Cerebellar nuclear complex (tissue), 1 donor: Measurements from ENCODE around the gene EPHB2.

ENCODE experiments used
- DNase-seq, 2 experiments: peaks; one replicate each; lab custom pipeline; 2025; lab: John Stamatoyannopoulos, UW

The EPHB2 gene

DNA sequence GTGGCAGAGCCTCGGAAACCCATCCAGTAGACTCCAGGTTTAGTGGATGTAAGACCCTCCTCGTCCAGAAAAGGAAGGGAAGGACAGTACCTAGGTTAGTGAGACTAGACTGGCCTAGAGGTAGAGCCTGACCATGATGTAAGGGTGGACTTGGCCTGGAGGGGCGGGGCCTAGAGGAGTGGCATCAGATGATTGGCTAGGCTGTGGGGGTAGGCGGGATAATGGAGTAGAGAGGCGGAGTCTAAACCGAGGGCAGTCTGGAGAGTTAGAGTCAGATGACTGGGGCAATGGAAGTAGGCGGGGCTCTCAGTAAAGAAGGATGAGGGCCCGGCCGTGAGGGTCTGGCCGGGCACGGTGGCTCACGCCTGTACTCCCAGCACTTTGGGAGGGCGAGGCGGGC is 70.1 kb downstream of the EPHB2 start:
- no peak for DNase-seq

DNA sequence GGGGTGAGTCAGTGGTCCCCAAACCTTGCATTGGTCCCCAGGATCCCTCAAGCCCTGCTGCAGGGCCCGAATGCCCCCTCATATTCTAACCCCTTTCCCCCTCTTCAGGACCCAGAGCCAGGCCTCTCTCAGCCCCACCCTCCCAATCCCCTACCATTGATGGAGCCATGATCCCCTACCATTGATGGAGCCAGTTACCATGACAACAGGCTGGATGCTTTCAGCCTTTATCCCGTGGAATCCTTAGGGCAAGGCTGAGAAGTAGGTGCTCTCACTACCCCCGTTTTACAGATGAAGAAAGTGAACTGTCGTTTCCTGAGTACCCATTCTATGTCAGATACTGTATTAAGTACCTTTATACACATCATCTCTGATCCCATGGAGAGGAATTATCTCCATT is 70.8 kb downstream of the EPHB2 start:
- no peak for DNase-seq

DNA sequence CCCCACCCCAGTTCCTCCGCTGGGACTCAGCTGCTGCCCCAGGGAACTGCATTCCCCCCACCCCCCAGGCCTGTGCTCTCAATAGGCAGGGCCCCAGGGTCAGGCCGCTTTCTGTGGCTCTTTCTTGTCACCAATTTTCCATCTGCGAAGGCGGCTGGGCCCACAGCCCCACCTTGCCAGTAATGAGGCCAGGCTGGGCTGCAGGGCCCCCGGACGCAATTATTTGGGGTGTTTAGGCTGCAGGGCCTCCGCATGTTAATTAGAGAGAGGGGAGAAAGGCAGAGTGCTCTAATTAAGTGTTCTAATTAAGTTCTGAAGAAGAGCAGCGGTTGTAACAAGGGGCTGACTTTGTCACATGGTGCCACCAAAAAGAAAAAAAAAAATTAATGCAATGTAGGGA is 71.8 kb downstream of the EPHB2 start:
- DNase-seq: no peak

GRCh38 chr1:22784317-22784716 is 73.7 kb downstream of the EPHB2 start:
- no peak for DNase-seq

GRCh38 chr1:22784737-22785136 is 74.1 kb downstream of the EPHB2 start:
- no peak for DNase-seq

DNA sequence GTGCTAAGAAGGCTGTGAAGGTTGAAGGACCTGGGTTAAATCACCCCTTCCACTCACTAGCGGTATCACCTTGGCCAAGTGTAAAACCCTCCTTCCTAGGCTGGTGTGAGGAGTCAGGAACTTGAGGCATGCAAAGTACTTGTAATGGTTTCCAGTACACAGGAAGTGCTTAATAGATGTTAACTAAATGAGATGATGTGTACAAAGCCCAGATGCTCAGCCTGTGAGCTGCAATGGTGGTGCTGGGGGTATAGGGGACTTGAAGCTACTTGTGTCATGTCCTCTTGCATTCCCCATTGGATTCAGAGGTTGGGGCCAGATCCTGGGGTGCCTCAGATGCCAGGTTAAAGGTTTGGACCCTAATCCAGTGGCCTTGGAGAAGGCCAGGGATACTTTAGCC is 75.5 kb downstream of the EPHB2 start:
- no peak for DNase-seq

- DNase-seq: no peak
These were observed 76.3 kb downstream of the EPHB2 start for GRCh38 chr1:22786719-22787489.

GRCh38 chr1:22787636-22788035 is 77.0 kb downstream of the EPHB2 start:
- no peak for DNase-seq

GRCh38 chr1:22788254-22788661 is 77.6 kb downstream of the EPHB2 start:
- DNase-seq: no peak

DNA sequence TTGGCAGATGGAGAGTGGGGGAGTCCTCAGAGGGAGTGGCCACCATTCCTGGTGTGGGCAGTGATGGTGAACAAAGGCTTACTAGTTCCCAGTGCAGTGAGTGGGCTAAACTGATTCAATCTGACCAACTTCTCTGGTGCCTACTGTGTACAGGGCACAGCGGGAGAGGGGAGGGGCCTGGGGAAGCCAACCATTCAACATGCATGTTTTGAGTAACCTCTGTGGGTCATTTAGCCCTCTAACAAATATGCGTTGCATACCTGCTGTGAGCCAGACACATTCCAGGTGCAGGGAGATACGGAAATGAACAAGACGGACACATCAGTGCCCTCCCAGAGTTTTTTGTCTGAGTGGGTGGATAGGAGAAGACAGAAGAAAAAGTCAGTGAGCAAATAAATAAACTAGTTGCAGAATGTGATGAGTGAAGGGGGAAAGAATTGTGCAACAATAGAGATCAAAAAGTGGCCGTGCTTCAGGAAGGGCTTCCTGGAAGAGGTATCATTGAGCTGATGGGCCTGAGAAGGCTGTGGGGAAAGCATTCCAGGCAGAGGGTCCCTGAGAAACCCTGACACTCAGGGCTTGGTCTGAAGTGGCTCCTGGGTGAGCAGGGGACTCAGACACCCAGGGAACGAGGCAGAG is 78.8 kb downstream of the EPHB2 start:
- no peak for DNase-seq

DNA sequence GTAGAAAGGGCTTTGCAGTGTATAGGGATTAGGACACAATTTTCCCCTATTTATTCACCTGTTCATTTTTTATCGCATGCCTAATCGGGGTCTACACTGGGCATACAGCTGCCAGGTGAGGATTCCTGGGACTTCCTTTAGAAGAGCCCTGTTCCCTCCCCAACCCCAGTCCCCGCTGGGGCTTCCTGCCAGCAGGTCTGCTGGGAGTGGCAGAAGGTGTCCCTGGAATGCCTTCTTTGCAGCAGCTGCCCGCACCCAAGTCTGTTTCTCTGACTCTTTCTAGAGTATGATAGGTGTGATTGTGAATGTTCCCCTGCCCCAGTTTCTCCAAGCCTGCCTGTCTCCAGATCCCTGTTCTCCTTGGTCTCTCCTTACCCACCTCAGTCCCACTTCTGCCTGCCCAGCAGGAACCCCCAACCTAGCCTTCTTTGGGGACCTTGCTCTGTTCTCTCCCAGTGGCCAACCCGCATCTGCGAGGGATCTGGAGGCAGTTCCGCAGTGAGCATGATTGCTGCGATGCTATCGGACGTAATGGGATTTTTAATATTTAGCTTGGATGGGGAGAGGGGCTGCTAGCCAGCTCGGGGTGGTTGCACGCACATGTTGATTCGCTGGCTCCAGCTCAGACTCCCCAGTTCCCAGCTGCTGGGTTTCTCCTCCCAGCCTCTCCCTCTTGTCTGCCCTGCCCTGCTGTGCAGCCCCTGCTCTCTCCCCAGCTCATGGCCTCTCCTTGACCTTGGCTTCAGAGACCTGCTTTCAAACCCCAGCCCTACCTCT is 79.8 kb downstream of the EPHB2 start:
- DNase-seq: no peak

- DNase-seq: no peak
These were observed 81.2 kb downstream of the EPHB2 start for GRCh38 chr1:22791831-22792347.

- DNase-seq: no peak
These were observed 81.9 kb downstream of the EPHB2 start for GRCh38 chr1:22792396-22793160.

GRCh38 chr1:22793647-22794046 is 83.0 kb downstream of the EPHB2 start:
- no peak for DNase-seq

DNA sequence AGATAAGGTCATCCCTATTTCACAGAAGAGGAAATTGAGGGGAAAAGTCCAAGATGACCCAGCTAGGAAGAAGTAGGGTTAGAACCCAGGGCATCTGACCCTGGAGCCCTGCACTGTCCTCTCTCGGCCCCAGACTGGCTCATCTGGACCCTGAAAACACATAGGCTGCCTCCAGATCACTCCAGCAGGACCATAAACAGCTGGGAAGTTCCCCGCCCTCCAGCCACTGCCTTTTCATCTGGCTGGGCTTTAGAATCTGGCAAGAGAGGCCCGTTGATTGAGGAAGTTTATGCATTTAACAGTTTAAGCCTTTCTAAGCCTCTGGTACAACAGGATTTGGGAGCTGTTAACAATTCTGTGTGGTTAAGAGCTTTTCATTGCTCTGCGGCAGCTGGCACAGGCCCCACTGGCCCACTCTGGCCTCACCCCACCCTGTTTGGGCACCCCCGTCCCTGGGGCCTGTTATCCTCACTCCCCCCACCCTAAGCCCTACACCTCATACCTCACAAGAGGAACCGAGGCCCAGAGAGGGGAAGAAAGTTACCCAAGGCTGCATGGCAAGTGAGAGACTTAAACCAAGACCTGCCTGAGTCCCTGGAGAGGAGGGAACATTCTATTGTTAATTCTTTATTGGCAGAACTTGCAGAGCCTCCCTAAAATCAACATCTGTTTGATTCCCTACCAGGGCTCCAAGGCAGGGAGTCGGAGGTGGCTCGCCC is 84.2 kb downstream of the EPHB2 start:
- no peak for DNase-seq

DNA sequence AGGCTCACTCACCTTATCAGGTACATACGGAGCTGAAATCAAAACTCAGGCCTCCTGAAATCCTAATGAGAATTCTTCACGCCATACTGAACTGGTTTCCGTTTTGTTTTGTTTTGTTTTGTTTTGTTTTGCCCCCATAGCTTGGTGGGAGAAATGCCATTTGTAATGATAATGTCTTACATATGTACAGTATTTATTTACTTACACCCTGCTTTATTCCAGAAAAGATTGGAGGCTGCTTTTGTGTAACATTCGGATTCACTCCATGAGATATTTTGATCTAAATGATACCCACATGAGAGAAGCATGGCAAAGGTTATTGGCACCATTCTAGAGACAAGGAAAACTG is 84.7 kb downstream of the EPHB2 start:
- DNase-seq: no peak

DNA sequence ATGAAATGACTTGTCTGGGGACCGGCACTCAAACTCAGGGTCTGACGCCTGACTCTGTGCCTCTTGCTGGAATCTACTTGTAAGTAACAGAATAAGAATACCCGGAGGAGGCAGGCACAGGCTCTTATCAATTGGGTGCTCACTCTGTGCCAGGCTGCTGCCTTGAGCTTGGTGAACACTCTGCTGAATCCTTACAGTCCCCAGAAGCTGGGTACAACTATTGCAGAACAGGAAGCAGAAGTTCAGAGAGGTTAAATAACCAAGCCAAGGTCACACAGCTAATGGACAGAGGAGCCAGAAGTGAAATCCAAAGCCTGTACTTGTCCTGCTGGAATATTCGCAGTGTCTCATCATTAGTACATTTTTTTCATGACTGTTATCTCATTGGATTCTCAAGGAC is 86.0 kb downstream of the EPHB2 start:
- DNase-seq: no peak

GRCh38 chr1:22798083-22798482 is 87.4 kb downstream of the EPHB2 start:
- DNase-seq: no peak

DNA sequence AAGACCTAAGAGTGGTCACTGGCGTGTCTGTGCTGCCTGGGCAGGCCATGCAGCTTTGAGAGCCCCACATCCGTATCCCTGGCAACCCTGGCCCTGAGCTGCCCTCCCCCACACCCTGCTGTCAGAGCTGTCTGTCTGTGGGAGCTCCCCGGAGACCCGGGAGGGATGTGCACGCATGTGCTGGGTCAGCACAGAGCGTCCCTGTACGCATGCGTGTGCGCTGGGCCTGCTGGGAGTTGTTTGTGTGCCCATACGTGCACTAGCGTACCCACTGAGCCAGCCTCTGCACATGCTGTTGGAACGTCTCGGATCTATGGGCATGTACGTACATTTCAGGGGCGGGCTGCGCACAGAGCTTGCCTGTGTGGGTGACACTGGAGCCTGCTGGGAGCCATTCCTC is 89.3 kb downstream of the EPHB2 start:
- DNase-seq: no peak

DNA sequence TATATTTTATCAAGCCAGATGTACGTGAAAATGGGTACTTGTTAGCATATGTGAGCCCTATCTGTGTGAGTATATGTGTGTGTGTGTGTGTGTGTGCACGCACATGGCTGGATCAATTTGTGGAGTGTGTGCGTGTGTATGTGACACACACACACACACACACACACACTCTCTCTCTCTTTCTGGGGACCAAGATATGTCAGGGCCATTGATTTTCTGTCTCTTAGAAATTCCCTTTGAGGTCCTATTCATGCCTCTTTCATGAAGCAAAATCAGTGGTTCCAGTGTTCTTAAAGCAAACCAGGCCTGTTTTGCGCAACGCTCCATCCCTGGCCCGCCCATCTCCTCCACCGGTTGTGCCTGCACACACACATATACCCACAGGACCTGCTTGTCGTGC is 90.0 kb downstream of the EPHB2 start:
- no peak for DNase-seq

DNA sequence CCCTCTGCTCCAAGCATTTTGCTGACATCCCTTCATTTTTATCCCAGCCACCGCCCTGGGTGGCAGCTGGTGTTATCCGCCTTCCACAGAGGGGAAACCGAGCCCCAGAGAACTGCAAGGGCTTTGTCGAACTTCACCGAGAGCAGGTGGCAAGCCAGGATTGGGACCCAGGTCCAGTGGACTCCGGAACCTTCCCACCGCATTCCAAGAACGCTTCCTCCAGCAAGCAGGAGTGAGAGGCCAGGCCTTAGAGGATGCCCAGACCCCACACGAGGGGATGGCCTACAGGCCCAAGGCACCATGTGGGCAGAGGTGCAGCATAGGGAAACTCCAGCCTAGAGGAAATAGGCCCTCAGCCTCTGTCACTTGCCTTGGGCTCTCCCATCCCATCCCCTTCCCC is 90.7 kb downstream of the EPHB2 start:
- no peak for DNase-seq

DNA sequence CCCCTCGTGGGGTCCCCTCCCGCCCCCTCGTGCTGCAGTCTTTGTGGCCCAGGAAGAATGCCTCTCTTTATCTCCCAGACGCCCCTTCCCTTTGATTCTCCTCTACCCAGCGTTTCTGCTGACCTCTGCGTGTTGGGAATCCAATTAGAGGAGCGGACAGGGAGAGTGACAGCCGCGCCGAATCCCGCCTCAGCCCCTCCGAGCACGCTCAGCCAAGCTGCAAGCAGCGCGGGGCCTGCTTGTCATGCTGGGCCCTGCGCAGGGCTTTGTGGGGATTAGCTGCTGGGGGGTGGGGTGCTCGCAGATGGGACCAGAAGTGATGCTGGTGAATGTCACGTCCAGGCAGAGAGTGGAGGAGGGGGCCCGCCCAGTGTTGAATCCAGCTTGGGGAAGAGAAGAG is 91.1 kb downstream of the EPHB2 start:
- DNase-seq: no peak
